ENCODE measurements around the gene HSD17B2. TPM values are rescaled to one million over a fixed set of nuclear protein-coding genes. Genes with fewer than 3 reads are reported as not detected.

HSD17B2 gene
- total and polyA plus RNA-seq, 2 donors from 2014 or later: 0.79 to 1.8 TPM

DNA sequence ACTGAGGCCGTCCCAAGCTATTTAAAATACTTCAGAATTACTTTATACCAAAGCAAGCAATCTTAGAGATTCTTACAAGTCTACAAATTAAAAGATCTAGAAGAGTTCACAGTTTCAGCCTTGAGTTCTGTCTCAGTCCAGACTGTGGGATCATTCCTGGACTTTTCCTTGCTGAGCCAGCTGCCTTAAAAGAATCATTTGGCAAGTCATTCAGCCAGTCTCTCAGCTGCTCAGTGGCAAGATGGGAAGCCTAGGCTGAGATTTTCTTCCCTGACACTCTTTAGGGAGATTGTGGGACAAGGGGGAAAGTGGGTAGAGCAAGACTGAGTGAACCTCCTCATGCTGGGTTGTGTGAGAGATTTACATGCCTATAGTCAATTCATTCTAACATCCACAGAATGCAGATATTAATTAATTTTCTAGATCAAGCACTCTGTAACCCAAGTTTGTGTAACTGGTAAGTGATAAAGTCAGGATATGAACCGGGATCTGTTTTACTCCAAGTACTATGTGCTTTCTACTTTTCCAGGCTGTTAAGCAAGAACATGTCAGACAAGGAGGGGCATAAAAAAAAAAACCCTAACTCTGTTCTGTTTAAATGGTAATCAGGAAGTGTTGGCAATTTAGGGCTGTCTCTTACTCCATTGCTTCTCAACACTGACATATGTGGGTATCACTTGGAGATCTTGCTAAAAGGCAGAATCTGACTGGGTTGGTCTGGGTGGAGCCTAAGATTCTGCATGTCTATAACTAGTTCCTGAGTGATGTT, 50.1 kb downstream of the HSD17B2 start:
- intact Hi-C loops (cut with DNase I): no loop called here
- Histone ChIP-seq H3K36me3 (ENCODE audit: control insufficient read depth in 2 of 3, insufficient read depth in 3 of 3, low read length in 3 of 3) (no peaks in the 10 kb centered on the region), H3K9me3 (ENCODE audit: control insufficient read depth in 2 of 3, insufficient read depth in 1 of 3, low read length in 3 of 3) (no peaks in the 10 kb centered on the region), H3K4me3 (ENCODE audit: low read length in 3 of 3) (no peak overlapping the region), H3K9ac (ENCODE audit: low read length in 3 of 3) (no peak overlapping the region), H3K27me3 (ENCODE audit: control insufficient read depth, insufficient read depth, low read length) (no peaks in the 10 kb centered on the region), H3K27ac (ENCODE audit: low read depth in 2 of 2, low read length in 2 of 2) (no peak overlapping the region), H3K4me1 (ENCODE audit: control insufficient read depth in 2 of 3, insufficient read depth in 2 of 3, low read depth in 1 of 3, low read length in 3 of 3) (peaks cover 0 to 6% (median 2%) of the 10 kb centered on the region in 3 donors)
- DNase-seq (no peak), FAIRE-seq (no peak)
- TF ChIP-seq, protein P1, sequence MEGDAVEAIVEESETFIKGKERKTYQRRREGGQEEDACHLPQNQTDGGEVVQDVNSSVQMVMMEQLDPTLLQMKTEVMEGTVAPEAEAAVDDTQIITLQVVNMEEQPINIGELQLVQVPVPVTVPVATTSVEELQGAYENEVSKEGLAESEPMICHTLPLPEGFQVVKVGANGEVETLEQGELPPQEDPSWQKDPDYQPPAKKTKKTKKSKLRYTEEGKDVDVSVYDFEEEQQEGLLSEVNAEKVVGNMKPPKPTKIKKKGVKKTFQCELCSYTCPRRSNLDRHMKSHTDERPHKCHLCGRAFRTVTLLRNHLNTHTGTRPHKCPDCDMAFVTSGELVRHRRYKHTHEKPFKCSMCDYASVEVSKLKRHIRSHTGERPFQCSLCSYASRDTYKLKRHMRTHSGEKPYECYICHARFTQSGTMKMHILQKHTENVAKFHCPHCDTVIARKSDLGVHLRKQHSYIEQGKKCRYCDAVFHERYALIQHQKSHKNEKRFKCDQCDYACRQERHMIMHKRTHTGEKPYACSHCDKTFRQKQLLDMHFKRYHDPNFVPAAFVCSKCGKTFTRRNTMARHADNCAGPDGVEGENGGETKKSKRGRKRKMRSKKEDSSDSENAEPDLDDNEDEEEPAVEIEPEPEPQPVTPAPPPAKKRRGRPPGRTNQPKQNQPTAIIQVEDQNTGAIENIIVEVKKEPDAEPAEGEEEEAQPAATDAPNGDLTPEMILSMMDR (IDR thresholded peaks at IDR 0.05; ENCODE audit: borderline replicate concordance, extremely low read depth, insufficient read depth): no peak

DNA sequence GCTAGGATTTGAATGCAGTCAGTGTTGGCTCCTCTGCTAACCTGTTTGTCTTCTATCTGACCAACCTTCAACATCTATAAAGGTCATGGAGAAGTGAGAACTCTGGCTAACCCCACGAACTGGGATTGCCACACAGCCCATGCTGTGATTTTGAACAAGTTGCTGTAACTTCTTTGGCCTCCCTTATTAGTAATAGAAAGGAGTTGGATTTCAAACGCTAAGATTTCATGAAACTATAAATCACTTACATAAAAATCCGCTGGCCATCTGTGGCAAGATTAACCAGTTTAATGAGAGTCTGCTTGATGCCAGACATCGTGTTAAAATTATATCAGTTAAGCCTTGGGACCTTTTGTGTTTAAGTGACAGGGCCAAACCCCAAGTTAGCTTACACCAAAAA, 53.4 kb downstream of the HSD17B2 start:
- no peaks in the 10 kb centered on the region for H3K9me3 ChIP-seq (ENCODE audit: control insufficient read depth in 2 of 3, insufficient read depth in 1 of 3, low read length in 3 of 3)
- no peak for DNase-seq
- no peaks in the 10 kb centered on the region for H3K36me3 ChIP-seq (ENCODE audit: control insufficient read depth in 2 of 3, insufficient read depth in 3 of 3, low read length in 3 of 3)
- H3K4me3 ChIP-seq (ENCODE audit: low read length in 3 of 3): no peak overlapping the region
- H3K27me3 ChIP-seq (ENCODE audit: control insufficient read depth, insufficient read depth, low read length): no peaks in the 10 kb centered on the region
- intact Hi-C loops (cut with DNase I): no loop called here
- no peak overlapping the region for H3K9ac ChIP-seq (ENCODE audit: low read length in 3 of 3)
- FAIRE-seq: no peak
- TF ChIP-seq, protein P1 (IDR thresholded peaks at IDR 0.05; ENCODE audit: borderline replicate concordance, extremely low read depth, insufficient read depth): no peak
- H3K27ac ChIP-seq (ENCODE audit: low read depth in 2 of 2, low read length in 2 of 2): no peak overlapping the region
- peaks cover 0 to 6% (median 1%) of the 10 kb centered on the region in 3 donors for H3K4me1 ChIP-seq (ENCODE audit: control insufficient read depth in 2 of 3, insufficient read depth in 2 of 3, low read depth in 1 of 3, low read length in 3 of 3)

DNA sequence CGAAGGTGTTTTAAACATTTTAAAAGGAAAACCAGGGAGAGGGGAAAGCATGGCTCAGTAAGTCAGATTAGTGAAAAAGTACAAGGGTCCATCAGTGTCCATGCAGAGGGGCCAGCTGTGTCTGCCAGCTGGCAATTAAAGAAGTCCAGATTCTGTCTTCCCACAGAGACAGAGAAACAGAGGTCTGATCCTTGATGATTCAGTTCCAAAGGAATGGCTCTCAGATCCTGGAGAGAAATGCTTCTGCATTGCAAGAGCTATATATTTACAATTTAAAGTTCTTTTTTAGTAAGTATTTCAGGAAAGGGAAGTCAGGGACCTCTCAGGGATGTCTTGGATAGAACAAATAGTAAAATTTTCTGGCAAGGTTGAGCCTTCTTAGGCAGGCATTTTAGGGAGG, 56.2 kb downstream of the HSD17B2 start:
- H3K4me3 ChIP-seq (ENCODE audit: low read length in 3 of 3): no peak overlapping the region
- H3K4me1 ChIP-seq (ENCODE audit: control insufficient read depth in 2 of 3, insufficient read depth in 2 of 3, low read depth in 1 of 3, low read length in 3 of 3): no peaks in the 10 kb centered on the region
- intact Hi-C loops (cut with DNase I): no loop called here
- H3K9me3 ChIP-seq (ENCODE audit: control insufficient read depth in 2 of 3, insufficient read depth in 1 of 3, low read length in 3 of 3): no peaks in the 10 kb centered on the region
- H3K27me3 ChIP-seq (ENCODE audit: control insufficient read depth, insufficient read depth, low read length): no peaks in the 10 kb centered on the region
- H3K36me3 ChIP-seq (ENCODE audit: control insufficient read depth in 2 of 3, insufficient read depth in 3 of 3, low read length in 3 of 3): no peaks in the 10 kb centered on the region
- FAIRE-seq (no peak), DNase-seq (no peak)
- TF ChIP-seq, protein P1 (IDR thresholded peaks at IDR 0.05; ENCODE audit: borderline replicate concordance, extremely low read depth, insufficient read depth): no peak
- H3K27ac ChIP-seq (ENCODE audit: low read depth in 2 of 2, low read length in 2 of 2): no peak overlapping the region
- no peak overlapping the region for H3K9ac ChIP-seq (ENCODE audit: low read length in 3 of 3)

Measured in kidney (tissue), 14 donors.